ENCODE results near the gene FAM83C. TPM values are rescaled to one million over a fixed set of nuclear protein-coding genes. Genes with fewer than 3 reads are reported as not detected.
"Not testable (repeated sequence)": the region's sequence is repeated elsewhere in the genome, so short reads cannot be mapped to it uniquely, and the experiment has no call there.

Gene FAM83C
- total and polyA plus RNA-seq, 9 of the 15 experiments (the other 6 are each of a cell fraction or from before 2014, with no cell fraction given): not detected

GRCh38 chr20:35254448-35254999 lies 37.7 kb downstream of the FAM83C start (continued):
- TF ChIP-seq THRB (CRISPR knock-in tag; conservative IDR thresholded peaks at IDR 0.05) (no peak), RFX1 (IDR thresholded peaks at IDR 0.05) (peak; percentile 83), GABPA (tag; conservative IDR thresholded peaks at IDR 0.05; ENCODE audit: low read depth) (no peak)

GRCh38 chr20:35253010-35253409 lies 39.2 kb downstream of the FAM83C start:
- Histone ChIP-seq H3K4me2 (ENCODE audit: insufficient read depth, low read length) (no peak overlapping the region), H3K9me3 (replicated peaks; ENCODE audit: control insufficient read depth, insufficient read depth, low read depth, low read length) (no peaks in the 10 kb centered on the region), H3K4me3 (no peak overlapping the region), H3K36me3 (ENCODE audit: control insufficient read depth, insufficient read depth, low read length) (no peaks in the 10 kb centered on the region), H3K27ac (ENCODE audit: extremely low read depth, low read depth, low read length) (no peak overlapping the region), H2AFZ (ENCODE audit: low read depth, low read length) (no peak overlapping the region), H3K9me1 (ENCODE audit: control insufficient read depth, insufficient read depth, low read length) (no peaks in the 10 kb centered on the region), H3K4me1 (replicated peaks in 1 of 2; ENCODE audit: control insufficient read depth in 2 of 2, insufficient read depth in 2 of 2, low read length in 2 of 2) (peaks cover 0 to 6% of the 10 kb centered on the region in 2 experiments; a peak in 2 of 5 replicates), H3K27me3 (ENCODE audit: control insufficient read depth in 2 of 2, insufficient read depth in 2 of 2, low read length in 2 of 2) (peaks cover 3 to 6% of the 10 kb centered on the region in 2 experiments; a peak in 1 of 5 replicates), H3K79me2 (ENCODE audit: control insufficient read depth, insufficient read depth, low read length) (no peaks in the 10 kb centered on the region), H3K9ac (ENCODE audit: insufficient read depth in 1 of 2, low read depth in 2 of 2, low read length in 2 of 2) (no peak overlapping the region), H4K20me1 (replicated peaks; ENCODE audit: control insufficient read depth, insufficient read depth, low read length) (0 out of 2 replicates have a peak, but pooled peaks cover 3% of the 10 kb centered on the region)
- intact Hi-C loops (cut with micrococcal nuclease) (no loop called here), in situ Hi-C loops (cut with MboI) (no loop called here)
- TF ChIP-seq RBM17 (IDR thresholded peaks at IDR 0.05; ENCODE audit: borderline replicate concordance, low read depth, low read length) (no peak), ZNF384 (IDR thresholded peaks at IDR 0.05; ENCODE audit: low read depth, low read length) (peak; percentile 63; the same call in 1 of the 2 replicates)
- POLR2A ChIA-PET: no interaction called here
- CTCF ChIA-PET (ENCODE audit: low intra/inter-chr PET ratio): no interaction called here
- WGBS (ENCODE audit: insufficient coverage, low coverage, missing lambda C conversion rate): 6% methylated on average over 2 of the region's 3 CpGs
- FAIRE-seq (no peak), ATAC-seq (no peak), DNase-seq (ENCODE audit: extremely low read depth in 1 of 4, low spot score in 3 of 4) (no peak)
- BruUV-seq (replicated peaks): no TSS peak

- CTCF ChIA-PET (ENCODE audit: low intra/inter-chr PET ratio); H3K9me3 ChIP-seq (replicated peaks; ENCODE audit: control insufficient read depth, insufficient read depth, low read depth, low read length); intact Hi-C loops (cut with micrococcal nuclease); H3K4me1 ChIP-seq (replicated peaks in 1 of 2; ENCODE audit: control insufficient read depth in 2 of 2, insufficient read depth in 2 of 2, low read length in 2 of 2); BruUV-seq (replicated peaks); FAIRE-seq; POLR2A ChIA-PET; H3K27ac ChIP-seq (ENCODE audit: extremely low read depth, low read depth, low read length); H3K79me2 ChIP-seq (ENCODE audit: control insufficient read depth, insufficient read depth, low read length); H3K36me3 ChIP-seq (ENCODE audit: control insufficient read depth, insufficient read depth, low read length); H3K9ac ChIP-seq (ENCODE audit: insufficient read depth in 1 of 2, low read depth in 2 of 2, low read length in 2 of 2); in situ Hi-C loops (cut with MboI); H3K9me1 ChIP-seq (ENCODE audit: control insufficient read depth, insufficient read depth, low read length); H3K27me3 ChIP-seq (ENCODE audit: control insufficient read depth in 2 of 2, insufficient read depth in 2 of 2, low read length in 2 of 2); ATAC-seq; DNase-seq (ENCODE audit: extremely low read depth in 1 of 4, low spot score in 3 of 4); H4K20me1 ChIP-seq (replicated peaks; ENCODE audit: control insufficient read depth, insufficient read depth, low read length); H3K4me2 ChIP-seq (ENCODE audit: insufficient read depth, low read length); H2AFZ ChIP-seq (ENCODE audit: low read depth, low read length); H3K4me3 ChIP-seq: not testable (repeated sequence)
- WGBS (ENCODE audit: insufficient coverage, low coverage, missing lambda C conversion rate): 20% methylated on average over 1 of the region's 2 CpGs
These were observed 39.6 kb downstream of the FAM83C start for GRCh38 chr20:35252598-35252997.
